Uterus (tissue), 2 donors: ENCODE results near the gene GC.

Experiments
- CTCF ChIP-seq, 4 experiments: fragments of 200-600 bp in 2 of 4; fragments of 450-650 bp in 2 of 4; sonication (generic) in 2 of 4; IDR thresholded peaks; one replicate each; pipeline ENCODE4 v1.5.1; 2016 to 2019; ENCODE audit warnings: antibody characterized with exemption in 4 of 4, mild to moderate bottlenecking in 2 of 4, moderate library complexity in 1 of 4
- POLR2A ChIP-seq, 2 donors: fragments of 450-650 bp; IDR thresholded peaks; one replicate each; pipeline ENCODE4 v1.6.1; 2016; ENCODE audit warnings: antibody characterized with exemption in 2 of 2, mild to moderate bottlenecking in 1 of 2, moderate library complexity in 1 of 2

GRCh38 chr4:71697031-71697430 is 86.8 kb downstream of the GC start:
- TF ChIP-seq POLR2A (IDR thresholded peaks at IDR 0.05) (no peak), CTCF (IDR thresholded peaks at IDR 0.05) (no peak)
